ENCODE data around the gene ELP4. TPM values are rescaled to one million over a fixed set of nuclear protein-coding genes. Genes with fewer than 3 reads are reported as not detected.

The ELP4 gene
- total RNA-seq, 1 experiment from 2014 or later = 15.2 TPM

DNA sequence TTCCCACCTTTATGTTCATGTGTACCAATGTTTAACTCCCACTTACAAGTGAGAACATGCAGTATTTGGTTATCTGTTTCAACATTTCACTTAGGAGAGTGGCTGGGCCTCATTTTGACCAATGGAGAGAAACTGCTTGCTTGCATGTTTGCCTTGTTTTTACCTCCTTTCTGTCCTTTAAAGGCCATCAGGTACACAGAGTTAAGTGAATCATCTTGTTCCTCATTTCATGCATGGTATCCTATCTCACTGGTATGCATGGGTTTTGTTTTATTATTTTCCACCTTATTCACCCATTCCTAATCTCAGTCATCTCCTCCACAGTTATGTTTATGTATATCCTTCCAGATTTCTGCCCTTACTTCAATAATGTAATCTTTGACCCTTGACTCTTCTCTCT, 101.0 kb downstream of the ELP4 start:
- Histone ChIP-seq H3K14ac (ENCODE audit: insufficient read depth, low read length) (no peak overlapping the region), H3K4me2 (ENCODE audit: insufficient read depth, insufficient read length, low read length) (no peak overlapping the region), H2BK12ac (ENCODE audit: insufficient read length, low read depth, low read length) (no peak overlapping the region), H2BK20ac (ENCODE audit: low read depth, low read length, poor library complexity, severe bottlenecking) (no peak overlapping the region), H3K18ac (ENCODE audit: insufficient read length, low read depth, low read length) (no peak overlapping the region), H4K8ac (replicated peaks; ENCODE audit: insufficient read length, low read depth, low read length) (no peak overlapping the region), H2BK120ac (ENCODE audit: low read depth, low read length, poor library complexity, severe bottlenecking) (no peak overlapping the region), H3K79me1 (ENCODE audit: insufficient read depth, low read depth, low read length, poor library complexity, severe bottlenecking) (no peaks in the 10 kb centered on the region), H4K5ac (ENCODE audit: insufficient read length, low read depth, low read length) (no peak overlapping the region), H3K4me1 (ENCODE audit: insufficient read depth, low read length) (no peaks in the 10 kb centered on the region; the same call in 1 of the 2 replicates), H3K56ac (ENCODE audit: insufficient read length, low read depth, low read length) (no peak overlapping the region), H3K9me3 (ENCODE audit: control insufficient read depth, low read depth, low read length) (no peaks in the 10 kb centered on the region), H2BK5ac (ENCODE audit: insufficient read length, low read length) (no peak overlapping the region), H3K9ac (ENCODE audit: extremely low read depth, insufficient read length, low read length) (no peak overlapping the region), H4K20me1 (ENCODE audit: control insufficient read depth, insufficient read depth, insufficient read length) (no peaks in the 10 kb centered on the region), H3T11ph (ENCODE audit: low read length) (no peak overlapping the region), H4K91ac (ENCODE audit: insufficient read length, low read depth, low read length) (no peak overlapping the region), H3K27ac (ENCODE audit: insufficient read length, low read depth, low read length) (no peak overlapping the region), H3K79me2 (ENCODE audit: insufficient read depth, low read length) (no peaks in the 10 kb centered on the region), H2AFZ (ENCODE audit: low read length) (no peak overlapping the region), H3K4ac (ENCODE audit: low read depth, low read length) (no peak overlapping the region), H3K23ac (ENCODE audit: insufficient read length, low read depth, low read length) (no peak overlapping the region), H2BK15ac (ENCODE audit: low read depth, low read length) (no peak overlapping the region), H2AK5ac (ENCODE audit: insufficient read length, low read length) (no peak overlapping the region), H3K23me2 (ENCODE audit: insufficient read length, low read depth, low read length, poor library complexity, severe bottlenecking) (no peaks in the 10 kb centered on the region), H3K27me3 (ENCODE audit: insufficient read depth, low read length) (no peaks in the 10 kb centered on the region)
- H3K4me3 Mint-ChIP-seq = no peak overlapping the region
- H3K27ac Mint-ChIP-seq = no peak overlapping the region
- 0 out of 7 replicates have a peak, but pooled peaks cover 0 to 2% (median 0%) of the 10 kb centered on the region in 3 experiments for H3K36me3 Mint-ChIP-seq (ENCODE audit: insufficient read depth in 1 of 3, low read depth in 3 of 3)
- DNase-seq = no peak
- H3K27me3 Mint-ChIP-seq (ENCODE audit: low read depth) = no peaks in the 10 kb centered on the region
- TF ChIP-seq, protein P1, sequence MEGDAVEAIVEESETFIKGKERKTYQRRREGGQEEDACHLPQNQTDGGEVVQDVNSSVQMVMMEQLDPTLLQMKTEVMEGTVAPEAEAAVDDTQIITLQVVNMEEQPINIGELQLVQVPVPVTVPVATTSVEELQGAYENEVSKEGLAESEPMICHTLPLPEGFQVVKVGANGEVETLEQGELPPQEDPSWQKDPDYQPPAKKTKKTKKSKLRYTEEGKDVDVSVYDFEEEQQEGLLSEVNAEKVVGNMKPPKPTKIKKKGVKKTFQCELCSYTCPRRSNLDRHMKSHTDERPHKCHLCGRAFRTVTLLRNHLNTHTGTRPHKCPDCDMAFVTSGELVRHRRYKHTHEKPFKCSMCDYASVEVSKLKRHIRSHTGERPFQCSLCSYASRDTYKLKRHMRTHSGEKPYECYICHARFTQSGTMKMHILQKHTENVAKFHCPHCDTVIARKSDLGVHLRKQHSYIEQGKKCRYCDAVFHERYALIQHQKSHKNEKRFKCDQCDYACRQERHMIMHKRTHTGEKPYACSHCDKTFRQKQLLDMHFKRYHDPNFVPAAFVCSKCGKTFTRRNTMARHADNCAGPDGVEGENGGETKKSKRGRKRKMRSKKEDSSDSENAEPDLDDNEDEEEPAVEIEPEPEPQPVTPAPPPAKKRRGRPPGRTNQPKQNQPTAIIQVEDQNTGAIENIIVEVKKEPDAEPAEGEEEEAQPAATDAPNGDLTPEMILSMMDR (conservative IDR thresholded peaks at IDR 0.05) = no peak
- peaks cover 12 to 17% of the 10 kb centered on the region in 2 experiments for H3K4me1 Mint-ChIP-seq
- H3K9me3 Mint-ChIP-seq = no peaks in the 10 kb centered on the region

Measured in H9 (cell line).